Aorta (tissue), 5 donors: Measurements from ENCODE around the gene SYT6. TPM values are rescaled to one million over a fixed set of nuclear protein-coding genes. Genes with fewer than 3 reads are reported as not detected.
"Not testable (repeated sequence)": the region's sequence is repeated elsewhere in the genome, so short reads cannot be mapped to it uniquely, and the experiment has no call there.

Experiments used
- ATAC-seq: fragments of 200-7000 bp; cut with Tn5 transposase; one replicate; pipeline ENCODE4 v1.9.1; 2022; ENCODE audit warnings: moderate library complexity; ENCODE audit not compliant: low FRiP score
- DNase-seq, 2 donors: peaks; one replicate each; pipeline ENCODE4 v3.0.0-alpha.2; 2020
- H3K27ac ChIP-seq, 2 donors: one replicate each; pipeline ENCODE4 v1.5.1; 2013; ENCODE audit warnings: low read length in 2 of 2, mild to moderate bottlenecking in 2 of 2, moderate library complexity in 2 of 2, control low read depth in 1 of 2, inconsistent platforms in 1 of 2, low read depth in 1 of 2
- H3K27me3 ChIP-seq, 2 donors: one replicate each; pipeline ENCODE4 v1.6.1; 2013; ENCODE audit warnings: control low read depth in 1 of 2, low read length in 1 of 2, mild to moderate bottlenecking in 1 of 2, moderate library complexity in 1 of 2; ENCODE audit not compliant: insufficient read depth in 2 of 2, control insufficient read depth in 1 of 2
- H3K36me3 ChIP-seq, 2 donors: one replicate each; pipeline ENCODE4 v1.6.1; 2013; ENCODE audit warnings: control low read depth in 1 of 2, low read length in 1 of 2, mild to moderate bottlenecking in 1 of 2; ENCODE audit not compliant: insufficient read depth in 2 of 2, control insufficient read depth in 1 of 2
- H3K4me1 ChIP-seq, 2 donors: one replicate each; pipeline ENCODE4 v1.6.1; 2013; ENCODE audit warnings: low read length in 2 of 2, control low read depth in 1 of 2, mild to moderate bottlenecking in 1 of 2, moderate library complexity in 1 of 2; ENCODE audit not compliant: insufficient read depth in 2 of 2, control insufficient read depth in 1 of 2
- H3K4me3 ChIP-seq, 2 donors: one replicate each; pipeline ENCODE4 v1.5.1; 2013; ENCODE audit warnings: low read length in 2 of 2, control low read depth in 1 of 2, mild to moderate bottlenecking in 1 of 2
- H3K9me3 ChIP-seq: one replicate; pipeline ENCODE4 v1.6.1; 2013; ENCODE audit warnings: mild to moderate bottlenecking, low read length; ENCODE audit not compliant: control insufficient read depth
- WGBS, 2 donors: extraction: QIAGEN DNeasy Blood & Tissue Kit; methylation state at CpG; one replicate each; pipeline ENCODE4 v1.1.7; 2013; 5-methylcytosine and 5-hydroxymethylcytosine counted together
- intact Hi-C, 2 donors: fragments of 100-400 bp; cut with DNase I; formaldehyde crosslinking; loops; one replicate each; pipeline versions ENCODE4 v1.14.2 to v1.15.0; 2022
- polyA plus RNA-seq, 2 donors: library from polyadenylated mRNA; stranded (reverse); fragments of 200-250 nt; gene quantifications; one replicate each; pipeline ENCODE4 v1.2.3, GENCODE V29; 2013
- total RNA-seq, 2 donors: library from RNA; stranded (reverse); fragmentation: NEBNext Ultra II Directional; extraction: Animal tissue kit (Norgen Biotek cat#: 25700); gene quantifications; one replicate each; pipeline ENCODE4 v1.2.1, GENCODE V29; 2021
- donor health status: healthy with polysubstance abuse.
- donor health status: Bipolar disorder and iron deficiency.
- donor health status: DM: no; HTN: no; CAD: no.
- donor health status: DM: no; HTN: no; CAD: no.
- donor health status: DM: yes; HTN: yes; CAD: no.

Gene SYT6
- total and polyA plus RNA-seq, 4 donors: 0.12 TPM; not detected in 3

- H3K27ac ChIP-seq: no peak overlapping the region
- no peaks in the 10 kb centered on the region for H3K27me3 ChIP-seq
- WGBS, 2 donors: 68 to 71% methylated on average over 4 of the region's 4 CpGs
- peaks cover 4% of the 10 kb centered on the region for H3K9me3 ChIP-seq
- H3K4me1 ChIP-seq: no peaks in the 10 kb centered on the region
- no peaks in the 10 kb centered on the region for H3K36me3 ChIP-seq
- DNase-seq (no peak), ATAC-seq (no peak)
- H3K4me3 ChIP-seq: no peak overlapping the region
- intact Hi-C loops: no loop called here
These were observed 77.4 kb downstream of the SYT6 start for GRCh38 chr1:114076308-114076707.

DNA sequence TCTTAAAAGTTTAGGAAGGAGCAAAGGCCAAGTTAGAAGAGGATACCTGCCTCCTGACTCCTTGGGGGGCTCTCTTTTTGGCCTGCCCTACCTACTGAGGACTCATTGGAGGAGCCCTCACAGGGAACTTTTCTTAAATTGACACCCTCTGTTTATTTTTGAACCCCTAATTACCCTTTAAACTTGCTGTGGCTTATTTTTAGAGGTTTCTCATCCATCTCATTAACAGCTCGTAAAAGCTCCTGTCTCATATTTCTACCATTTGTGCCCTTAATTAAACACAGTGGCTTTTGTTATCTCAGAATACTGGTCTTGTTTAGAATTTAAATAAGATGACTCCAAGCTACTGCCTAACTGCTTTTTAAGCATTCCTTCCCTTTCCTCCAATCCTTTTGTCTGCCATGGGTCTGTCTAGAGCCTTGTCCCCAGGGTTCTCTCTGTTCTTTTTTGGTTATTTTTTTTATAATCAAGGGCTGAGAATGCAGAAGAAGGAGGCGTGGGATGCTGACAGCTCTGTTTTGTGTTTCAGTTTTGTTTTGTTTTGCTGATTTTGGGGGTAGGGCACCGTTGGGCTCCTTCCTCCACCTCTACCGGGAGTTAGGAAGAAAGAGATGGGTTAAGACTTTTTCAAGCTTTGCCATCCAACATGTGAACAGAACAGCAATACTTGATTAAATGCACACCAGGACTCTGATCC is 78.0 kb downstream of the SYT6 start:
- WGBS, 2 donors: 47 to 54% methylated on average over 4 of the region's 4 CpGs
- intact Hi-C loops: no loop called here
- DNase-seq (no peak), ATAC-seq (no peak)
- H3K4me1 ChIP-seq: no peaks in the 10 kb centered on the region
- no peak overlapping the region for H3K27ac ChIP-seq
- no peak overlapping the region for H3K4me3 ChIP-seq
- no peaks in the 10 kb centered on the region for H3K27me3 ChIP-seq
- H3K9me3 ChIP-seq: peaks cover 4% of the 10 kb centered on the region
- no peaks in the 10 kb centered on the region for H3K36me3 ChIP-seq

DNA sequence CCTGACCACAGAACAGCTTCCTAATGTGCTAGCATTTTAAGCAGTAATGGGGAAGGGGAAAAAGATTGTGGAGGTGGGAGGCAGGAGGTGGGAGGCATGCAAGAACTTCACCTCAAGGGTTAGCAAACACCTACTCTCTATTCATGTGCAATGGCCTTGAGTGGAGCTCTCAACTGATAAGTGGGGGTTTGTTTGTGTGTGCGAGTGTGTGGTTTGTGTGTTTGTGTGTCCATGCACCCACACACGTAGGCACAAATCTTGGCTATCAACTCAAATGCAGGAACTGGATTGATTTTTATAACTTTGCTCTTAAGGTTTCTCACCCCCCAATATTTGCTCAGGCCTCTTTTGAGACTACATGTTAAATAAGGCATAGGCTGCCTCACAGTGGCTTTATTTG is 78.6 kb downstream of the SYT6 start:
- intact Hi-C loops: no loop called here
- WGBS, 2 donors: 74 to 76% methylated on average over 2 of the region's 2 CpGs
- DNase-seq (no peak), ATAC-seq (no peak)
- Histone ChIP-seq H3K4me1 (no peaks in the 10 kb centered on the region), H3K36me3 (no peaks in the 10 kb centered on the region), H3K9me3 (peaks cover 4% of the 10 kb centered on the region), H3K27me3 (no peaks in the 10 kb centered on the region), H3K27ac (no peak overlapping the region), H3K4me3 (no peak overlapping the region)

DNA sequence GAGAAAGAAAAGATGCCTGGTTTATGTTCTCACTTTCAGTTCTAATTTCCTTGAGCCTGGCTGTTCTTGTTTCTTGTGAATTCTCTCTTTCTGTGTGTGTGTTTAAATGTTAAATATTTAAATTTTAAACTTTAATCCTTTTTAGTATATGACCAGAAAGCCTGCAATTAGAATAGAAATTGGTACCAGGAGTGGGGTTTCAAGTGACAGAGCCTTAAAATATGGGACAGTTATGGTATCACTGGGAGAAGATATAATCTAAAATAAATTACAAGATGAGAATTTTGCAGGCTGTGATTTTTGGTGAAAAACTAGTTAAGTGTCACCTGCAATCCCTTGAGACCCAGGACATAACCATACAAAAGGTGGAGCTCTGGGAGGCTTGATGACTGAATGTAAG is 81.4 kb downstream of the SYT6 start:
- Histone ChIP-seq H3K36me3 (no peaks in the 10 kb centered on the region), H3K27ac (no peak overlapping the region), H3K27me3 (no peaks in the 10 kb centered on the region), H3K4me1 (no peaks in the 10 kb centered on the region), H3K4me3 (no peak overlapping the region), H3K9me3 (peaks cover 4% of the 10 kb centered on the region)
- intact Hi-C loops: no loop called here
- DNase-seq: no peak
- ATAC-seq: no peak

GRCh38 chr1:114069762-114070161 is 83.9 kb downstream of the SYT6 start:
- H3K4me3 ChIP-seq, H3K4me1 ChIP-seq, H3K36me3 ChIP-seq, H3K9me3 ChIP-seq, H3K27ac ChIP-seq, ATAC-seq, DNase-seq, H3K27me3 ChIP-seq, intact Hi-C loops: not testable (repeated sequence)

GRCh38 chr1:114068684-114069083 is 85.0 kb downstream of the SYT6 start:
- H3K4me3 ChIP-seq, ATAC-seq, intact Hi-C loops, H3K4me1 ChIP-seq, H3K27ac ChIP-seq, DNase-seq, H3K36me3 ChIP-seq, H3K27me3 ChIP-seq, H3K9me3 ChIP-seq: not testable (repeated sequence)
- WGBS, 2 donors: 94 to 95% methylated on average over 1 of the region's 1 CpG

DNA sequence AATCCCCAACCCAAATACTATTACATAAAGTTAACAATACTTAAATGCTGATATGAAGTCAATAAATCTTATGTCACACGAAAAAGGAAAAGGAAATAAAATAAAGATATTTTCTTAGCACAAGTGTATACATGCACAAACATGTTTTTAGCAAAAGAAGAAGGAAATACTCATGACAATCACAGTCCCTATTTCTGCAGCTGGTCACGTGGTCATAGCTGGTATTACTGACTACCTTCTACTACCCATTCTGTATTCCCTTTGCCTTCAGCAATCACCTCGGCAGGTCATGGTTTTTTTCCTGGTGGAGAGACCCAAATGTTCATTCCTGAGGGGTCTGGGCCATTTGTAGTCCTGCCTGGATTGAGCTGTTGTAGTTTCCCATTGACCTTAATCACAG is 88.0 kb downstream of the SYT6 start:
- H3K27me3 ChIP-seq, ATAC-seq, H3K9me3 ChIP-seq, DNase-seq, H3K27ac ChIP-seq, intact Hi-C loops, H3K4me3 ChIP-seq, H3K4me1 ChIP-seq, H3K36me3 ChIP-seq: not testable (repeated sequence)
- 64 to 72% methylated on average over 3 of the region's 3 CpGs for WGBS, 2 donors

DNA sequence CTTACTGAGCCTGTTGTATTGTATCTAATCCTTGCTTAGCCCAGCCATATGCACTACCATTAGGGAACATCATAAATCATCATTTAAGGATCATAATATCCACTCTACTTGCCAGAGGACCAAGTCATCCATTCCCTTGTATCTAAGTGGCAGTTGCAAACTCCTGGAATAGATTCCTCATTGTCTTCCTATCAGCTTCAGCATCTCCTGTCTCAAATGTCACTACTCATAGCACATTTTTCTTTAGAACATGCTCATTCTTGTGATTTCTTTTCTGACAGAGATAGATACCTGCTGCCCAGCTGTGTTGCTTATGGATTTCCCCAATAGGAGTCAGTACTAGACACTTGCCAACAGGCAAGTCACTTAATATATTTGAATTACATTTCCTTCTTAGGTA is 90.1 kb downstream of the SYT6 start:
- no peak overlapping the region for H3K4me3 ChIP-seq
- H3K4me1 ChIP-seq: no peaks in the 10 kb centered on the region
- DNase-seq: no peak
- no peaks in the 10 kb centered on the region for H3K27me3 ChIP-seq
- H3K36me3 ChIP-seq: no peaks in the 10 kb centered on the region
- no peak overlapping the region for H3K27ac ChIP-seq
- ATAC-seq: no peak
- intact Hi-C loops: no loop called here
- no peaks in the 10 kb centered on the region for H3K9me3 ChIP-seq

GRCh38 chr1:114062477-114063099 is 91.1 kb downstream of the SYT6 start:
- Histone ChIP-seq H3K9me3 (no peaks in the 10 kb centered on the region), H3K4me3 (no peak overlapping the region), H3K27me3 (no peaks in the 10 kb centered on the region), H3K36me3 (no peaks in the 10 kb centered on the region), H3K27ac (no peak overlapping the region), H3K4me1 (no peaks in the 10 kb centered on the region)
- ATAC-seq (no peak), DNase-seq (no peak)
- WGBS, 2 donors: 53 to 54% methylated on average over 8 of the region's 8 CpGs
- intact Hi-C loops: no loop called here
